SK-N-SH treated with all-trans-retinoic acid at 6 μM for 48 hours (cell line): ENCODE data around the gene NOP16.

Experiments used
- ATAC-seq: fragments of 200-7000 bp; cut with Tn5 transposase; 3 replicates; pipeline ENCODE4 v1.9.1; 2020; ENCODE audit warnings: mild to moderate bottlenecking, moderate library complexity
- ARNTL ChIP-seq: fragments of 450-650 bp; formaldehyde crosslinking; IDR thresholded peaks from 2 replicates; pipeline ENCODE4 v1.5.0; 2020; ENCODE audit warnings: low read depth, mild to moderate bottlenecking, moderate library complexity, borderline replicate concordance
- BACH2 ChIP-seq: fragments of 250-450 bp; sonication (Bioruptor Pico); IDR thresholded peaks from 2 replicates; pipeline ENCODE4 v1.9.0; 2021; ENCODE audit warnings: mild to moderate bottlenecking, borderline replicate concordance
- CSDC2 ChIP-seq: fragments of 250-450 bp; sonication (Bioruptor Pico); IDR thresholded peaks from 2 replicates; pipeline ENCODE4 v1.5.0; 2020; ENCODE audit warnings: mild to moderate bottlenecking, moderate library complexity
- ESRRG ChIP-seq: fragments of 250-450 bp; sonication (Bioruptor Pico); IDR thresholded peaks from 2 replicates; pipeline ENCODE4 v1.6.1; 2021; ENCODE audit warnings: mild to moderate bottlenecking
- GLIS3 ChIP-seq: fragments of 250-450 bp; sonication (Bioruptor Pico); IDR thresholded peaks from 2 replicates; pipeline ENCODE4 v1.5.0; 2020; ENCODE audit warnings: mild to moderate bottlenecking, moderate library complexity
- ISL1 ChIP-seq: fragments of 250-450 bp; sonication (Bioruptor Pico); IDR thresholded peaks from 2 replicates; pipeline ENCODE4 v2.1.2; 2022; ENCODE audit warnings: mild to moderate bottlenecking, moderate library complexity
- OSR1 ChIP-seq: fragments of 250-450 bp; sonication (Bioruptor Pico); IDR thresholded peaks from 2 replicates; pipeline ENCODE4 v1.8.0; 2022; ENCODE audit warnings: moderate library complexity, mild to moderate bottlenecking, inconsistent platforms
- PPARA ChIP-seq: fragments of 250-450 bp; sonication (Bioruptor Pico); IDR thresholded peaks from 2 replicates; pipeline ENCODE4 v1.5.0; 2020; ENCODE audit warnings: mild to moderate bottlenecking, borderline replicate concordance
- RARB ChIP-seq: fragments of 250-450 bp; sonication (Bioruptor Pico); IDR thresholded peaks from 2 replicates; pipeline ENCODE4 v1.8.0; 2021; ENCODE audit warnings: mild to moderate bottlenecking, moderate library complexity
- SNAI2 ChIP-seq: fragments of 250-450 bp; sonication (Bioruptor Pico); IDR thresholded peaks from 2 replicates; pipeline ENCODE4 v1.5.0; 2020; ENCODE audit warnings: mild to moderate bottlenecking, moderate library complexity
- TCF4 ChIP-seq: fragments of 250-450 bp; sonication (Bioruptor Pico); IDR thresholded peaks from 2 replicates; pipeline ENCODE4 v1.8.0; 2021; ENCODE audit warnings: mild to moderate bottlenecking, moderate library complexity, borderline replicate concordance
- TOX ChIP-seq: fragments of 250-450 bp; sonication (Bioruptor Pico); IDR thresholded peaks from 2 replicates; pipeline ENCODE4 v1.8.0; 2021; ENCODE audit warnings: mild to moderate bottlenecking, moderate library complexity, borderline replicate concordance
- ZC3H10 ChIP-seq: fragments of 250-450 bp; sonication (Bioruptor Pico); IDR thresholded peaks from 2 replicates; pipeline ENCODE4 v1.5.1; 2021; ENCODE audit warnings: mild to moderate bottlenecking, moderate library complexity
- ZFP3 ChIP-seq: fragments of 250-450 bp; sonication (Bioruptor Pico); IDR thresholded peaks from 2 replicates; pipeline ENCODE4 v1.5.0; 2020; ENCODE audit warnings: mild to moderate bottlenecking, moderate library complexity
- ZFP30 ChIP-seq: fragments of 450-650 bp; formaldehyde crosslinking; IDR thresholded peaks from 2 replicates; pipeline ENCODE4 v1.5.0; 2022; ENCODE audit warnings: mild to moderate bottlenecking, moderate library complexity
- ZNF565 ChIP-seq: fragments of 450-650 bp; formaldehyde crosslinking; conservative IDR thresholded peaks from 2 replicates; pipeline ENCODE4 v1.5.0; 2020; ENCODE audit warnings: low read depth, mild to moderate bottlenecking, moderate library complexity
- ZNF70 ChIP-seq: fragments of 450-650 bp; formaldehyde crosslinking; IDR thresholded peaks from 2 replicates; pipeline ENCODE4 v1.5.0; 2020; ENCODE audit warnings: mild to moderate bottlenecking, moderate library complexity
- TF ChIP-seq, protein P1 (sequence below): fragments of 250-450 bp; sonication (Bioruptor Pico); IDR thresholded peaks from 2 replicates; pipeline ENCODE4 v1.8.0; 2021; ENCODE audit warnings: low read depth, mild to moderate bottlenecking, moderate library complexity, borderline replicate concordance
- TF ChIP-seq, protein P2 (sequence below): fragments of 250-450 bp; sonication (Bioruptor Pico); IDR thresholded peaks from 2 replicates; pipeline ENCODE4 v1.5.0; 2020; ENCODE audit warnings: mild to moderate bottlenecking, moderate library complexity
- TF ChIP-seq, protein P3 (sequence below): fragments of 250-450 bp; sonication (Bioruptor Pico); IDR thresholded peaks from 2 replicates; pipeline ENCODE4 v1.5.1; 2021; ENCODE audit warnings: mild to moderate bottlenecking, moderate library complexity
- TF ChIP-seq, protein P4 (sequence below): fragments of 250-450 bp; sonication (Bioruptor Pico); IDR thresholded peaks from 2 replicates; pipeline ENCODE4 v1.8.0; 2020; ENCODE audit warnings: mild to moderate bottlenecking, moderate library complexity, borderline replicate concordance
- TF ChIP-seq, protein P5 (sequence below): fragments of 250-450 bp; sonication (Bioruptor Pico); IDR thresholded peaks from 2 replicates; pipeline ENCODE4 v1.5.1; 2020; ENCODE audit warnings: low read depth, mild to moderate bottlenecking, moderate library complexity

The NOP16 gene

DNA sequence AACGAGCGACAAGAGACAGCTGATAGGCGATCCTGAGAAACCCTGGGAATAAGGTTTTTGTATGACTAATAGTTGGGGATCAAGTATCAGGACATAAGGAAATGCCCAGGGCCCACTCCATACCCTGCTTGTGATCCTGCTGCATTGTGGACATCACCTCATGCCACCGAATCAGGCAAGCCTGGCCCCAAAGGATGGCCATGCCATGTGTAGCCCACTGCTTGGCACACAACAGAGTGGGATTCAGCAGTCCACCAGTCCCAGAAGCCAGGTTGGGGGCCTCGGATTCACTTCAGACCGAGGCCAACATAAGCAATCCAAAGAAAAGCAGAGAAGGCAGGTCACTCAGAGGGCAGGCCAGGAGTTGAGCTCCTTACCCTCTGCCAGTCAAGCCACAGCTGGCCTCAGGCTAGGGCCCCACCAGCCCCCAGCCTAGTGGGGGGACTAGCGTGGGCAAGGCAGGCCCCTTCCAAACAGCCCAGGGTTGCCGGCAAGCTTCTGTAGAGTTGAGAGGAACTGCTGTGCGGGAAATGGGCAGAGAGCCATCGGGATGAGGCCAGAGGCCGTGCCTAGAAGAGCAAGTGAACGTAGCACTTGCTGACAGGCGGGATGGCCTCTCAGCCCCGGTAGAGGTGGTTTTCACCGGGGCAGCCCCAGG is 5.0 kb downstream of the NOP16 start:
- TF ChIP-seq ZNF70 (CRISPR knock-in tag) (no peak), PPARA (CRISPR knock-in tag) (no peak), SNAI2 (CRISPR knock-in tag) (no peak), TOX (CRISPR knock-in tag) (no peak), ARNTL (no peak), ZC3H10 (CRISPR knock-in tag) (no peak), ZFP3 (CRISPR knock-in tag) (no peak), GLIS3 (no peak), CSDC2 (CRISPR knock-in tag) (no peak), OSR1 (CRISPR knock-in tag) (no peak), BACH2 (no peak), ZFP30 (CRISPR knock-in tag) (no peak), ESRRG (CRISPR knock-in tag) (no peak), ISL1 (no peak)
- TF ChIP-seq, protein P1, sequence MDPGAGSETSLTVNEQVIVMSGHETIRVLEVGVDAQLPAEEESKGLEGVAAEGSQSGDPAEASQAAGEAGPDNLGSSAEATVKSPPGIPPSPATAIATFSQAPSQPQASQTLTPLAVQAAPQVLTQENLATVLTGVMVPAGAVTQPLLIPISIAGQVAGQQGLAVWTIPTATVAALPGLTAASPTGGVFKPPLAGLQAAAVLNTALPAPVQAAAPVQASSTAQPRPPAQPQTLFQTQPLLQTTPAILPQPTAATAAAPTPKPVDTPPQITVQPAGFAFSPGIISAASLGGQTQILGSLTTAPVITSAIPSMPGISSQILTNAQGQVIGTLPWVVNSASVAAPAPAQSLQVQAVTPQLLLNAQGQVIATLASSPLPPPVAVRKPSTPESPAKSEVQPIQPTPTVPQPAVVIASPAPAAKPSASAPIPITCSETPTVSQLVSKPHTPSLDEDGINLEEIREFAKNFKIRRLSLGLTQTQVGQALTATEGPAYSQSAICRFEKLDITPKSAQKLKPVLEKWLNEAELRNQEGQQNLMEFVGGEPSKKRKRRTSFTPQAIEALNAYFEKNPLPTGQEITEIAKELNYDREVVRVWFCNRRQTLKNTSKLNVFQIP (CRISPR knock-in tag), result no peak
- TF ChIP-seq, protein P2, sequence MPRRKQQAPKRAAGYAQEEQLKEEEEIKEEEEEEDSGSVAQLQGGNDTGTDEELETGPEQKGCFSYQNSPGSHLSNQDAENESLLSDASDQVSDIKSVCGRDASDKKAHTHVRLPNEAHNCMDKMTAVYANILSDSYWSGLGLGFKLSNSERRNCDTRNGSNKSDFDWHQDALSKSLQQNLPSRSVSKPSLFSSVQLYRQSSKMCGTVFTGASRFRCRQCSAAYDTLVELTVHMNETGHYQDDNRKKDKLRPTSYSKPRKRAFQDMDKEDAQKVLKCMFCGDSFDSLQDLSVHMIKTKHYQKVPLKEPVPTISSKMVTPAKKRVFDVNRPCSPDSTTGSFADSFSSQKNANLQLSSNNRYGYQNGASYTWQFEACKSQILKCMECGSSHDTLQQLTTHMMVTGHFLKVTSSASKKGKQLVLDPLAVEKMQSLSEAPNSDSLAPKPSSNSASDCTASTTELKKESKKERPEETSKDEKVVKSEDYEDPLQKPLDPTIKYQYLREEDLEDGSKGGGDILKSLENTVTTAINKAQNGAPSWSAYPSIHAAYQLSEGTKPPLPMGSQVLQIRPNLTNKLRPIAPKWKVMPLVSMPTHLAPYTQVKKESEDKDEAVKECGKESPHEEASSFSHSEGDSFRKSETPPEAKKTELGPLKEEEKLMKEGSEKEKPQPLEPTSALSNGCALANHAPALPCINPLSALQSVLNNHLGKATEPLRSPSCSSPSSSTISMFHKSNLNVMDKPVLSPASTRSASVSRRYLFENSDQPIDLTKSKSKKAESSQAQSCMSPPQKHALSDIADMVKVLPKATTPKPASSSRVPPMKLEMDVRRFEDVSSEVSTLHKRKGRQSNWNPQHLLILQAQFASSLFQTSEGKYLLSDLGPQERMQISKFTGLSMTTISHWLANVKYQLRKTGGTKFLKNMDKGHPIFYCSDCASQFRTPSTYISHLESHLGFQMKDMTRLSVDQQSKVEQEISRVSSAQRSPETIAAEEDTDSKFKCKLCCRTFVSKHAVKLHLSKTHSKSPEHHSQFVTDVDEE (CRISPR knock-in tag), result no peak
- TF ChIP-seq, protein P3, sequence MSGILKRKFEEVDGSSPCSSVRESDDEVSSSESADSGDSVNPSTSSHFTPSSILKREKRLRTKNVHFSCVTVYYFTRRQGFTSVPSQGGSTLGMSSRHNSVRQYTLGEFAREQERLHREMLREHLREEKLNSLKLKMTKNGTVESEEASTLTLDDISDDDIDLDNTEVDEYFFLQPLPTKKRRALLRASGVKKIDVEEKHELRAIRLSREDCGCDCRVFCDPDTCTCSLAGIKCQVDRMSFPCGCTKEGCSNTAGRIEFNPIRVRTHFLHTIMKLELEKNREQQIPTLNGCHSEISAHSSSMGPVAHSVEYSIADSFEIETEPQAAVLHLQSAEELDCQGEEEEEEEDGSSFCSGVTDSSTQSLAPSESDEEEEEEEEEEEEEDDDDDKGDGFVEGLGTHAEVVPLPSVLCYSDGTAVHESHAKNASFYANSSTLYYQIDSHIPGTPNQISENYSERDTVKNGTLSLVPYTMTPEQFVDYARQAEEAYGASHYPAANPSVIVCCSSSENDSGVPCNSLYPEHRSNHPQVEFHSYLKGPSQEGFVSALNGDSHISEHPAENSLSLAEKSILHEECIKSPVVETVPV (CRISPR knock-in tag), result no peak
- TF ChIP-seq, protein P4, sequence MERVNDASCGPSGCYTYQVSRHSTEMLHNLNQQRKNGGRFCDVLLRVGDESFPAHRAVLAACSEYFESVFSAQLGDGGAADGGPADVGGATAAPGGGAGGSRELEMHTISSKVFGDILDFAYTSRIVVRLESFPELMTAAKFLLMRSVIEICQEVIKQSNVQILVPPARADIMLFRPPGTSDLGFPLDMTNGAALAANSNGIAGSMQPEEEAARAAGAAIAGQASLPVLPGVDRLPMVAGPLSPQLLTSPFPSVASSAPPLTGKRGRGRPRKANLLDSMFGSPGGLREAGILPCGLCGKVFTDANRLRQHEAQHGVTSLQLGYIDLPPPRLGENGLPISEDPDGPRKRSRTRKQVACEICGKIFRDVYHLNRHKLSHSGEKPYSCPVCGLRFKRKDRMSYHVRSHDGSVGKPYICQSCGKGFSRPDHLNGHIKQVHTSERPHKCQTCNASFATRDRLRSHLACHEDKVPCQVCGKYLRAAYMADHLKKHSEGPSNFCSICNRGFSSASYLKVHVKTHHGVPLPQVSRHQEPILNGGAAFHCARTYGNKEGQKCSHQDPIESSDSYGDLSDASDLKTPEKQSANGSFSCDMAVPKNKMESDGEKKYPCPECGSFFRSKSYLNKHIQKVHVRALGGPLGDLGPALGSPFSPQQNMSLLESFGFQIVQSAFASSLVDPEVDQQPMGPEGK (CRISPR knock-in tag), result no peak
- no peak for ATAC-seq

DNA sequence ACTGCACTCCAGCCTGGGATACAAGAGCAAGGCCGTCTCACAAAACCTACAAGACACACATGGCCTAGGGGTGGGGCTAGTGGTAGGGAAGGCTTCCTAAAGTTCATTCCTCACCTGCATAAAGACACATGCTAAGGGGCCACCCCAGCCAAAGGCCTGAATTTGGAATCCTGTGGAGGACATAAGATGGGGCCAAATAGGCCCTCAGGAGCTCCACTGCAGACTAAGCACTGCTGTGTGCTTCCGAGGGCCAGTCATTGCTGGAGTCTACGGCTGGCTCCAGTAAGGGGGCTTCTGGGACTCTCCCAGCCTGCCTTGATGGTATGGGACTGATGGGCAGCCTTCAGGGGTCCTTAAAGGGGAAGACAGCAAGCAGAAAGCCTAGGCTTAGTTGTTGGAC is 5.7 kb downstream of the NOP16 start:
- TF ChIP-seq ARNTL (no peak), SNAI2 (CRISPR knock-in tag) (no peak), ESRRG (CRISPR knock-in tag) (no peak), ZNF70 (CRISPR knock-in tag) (no peak), TCF4 (CRISPR knock-in tag) (no peak), ZFP30 (CRISPR knock-in tag) (no peak), ZC3H10 (CRISPR knock-in tag) (no peak), ZFP3 (CRISPR knock-in tag) (no peak), BACH2 (no peak), ISL1 (no peak), RARB (CRISPR knock-in tag) (no peak), TOX (CRISPR knock-in tag) (no peak), CSDC2 (CRISPR knock-in tag) (no peak), ZNF565 (CRISPR knock-in tag) (no peak)
- TF ChIP-seq, protein P5, sequence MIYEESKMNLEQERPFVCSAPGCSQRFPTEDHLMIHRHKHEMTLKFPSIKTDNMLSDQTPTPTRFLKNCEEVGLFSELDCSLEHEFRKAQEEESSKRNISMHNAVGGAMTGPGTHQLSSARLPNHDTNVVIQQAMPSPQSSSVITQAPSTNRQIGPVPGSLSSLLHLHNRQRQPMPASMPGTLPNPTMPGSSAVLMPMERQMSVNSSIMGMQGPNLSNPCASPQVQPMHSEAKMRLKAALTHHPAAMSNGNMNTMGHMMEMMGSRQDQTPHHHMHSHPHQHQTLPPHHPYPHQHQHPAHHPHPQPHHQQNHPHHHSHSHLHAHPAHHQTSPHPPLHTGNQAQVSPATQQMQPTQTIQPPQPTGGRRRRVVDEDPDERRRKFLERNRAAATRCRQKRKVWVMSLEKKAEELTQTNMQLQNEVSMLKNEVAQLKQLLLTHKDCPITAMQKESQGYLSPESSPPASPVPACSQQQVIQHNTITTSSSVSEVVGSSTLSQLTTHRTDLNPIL, result no peak
- TF ChIP-seq, protein P2 (CRISPR knock-in tag), result no peak
- TF ChIP-seq, protein P4 (CRISPR knock-in tag), result no peak
- TF ChIP-seq, all 23 proteins: peak for 0
- ATAC-seq, result no peak
